GM18498 (cell line): ENCODE results near the gene MAP2K7.
"Not testable (repeated sequence)": the region's sequence is repeated elsewhere in the genome, so short reads cannot be mapped to it uniquely, and the experiment has no call there.

ENCODE experiments used
- ATAC-seq: cut with Tn5 transposase; IDR thresholded peaks from one replicate; pipeline ENCODE4 v1.9.1; 2021; ENCODE audit warnings: mild to moderate bottlenecking, moderate library complexity; ENCODE audit not compliant: unreplicated experiment

MAP2K7 gene

GRCh38 chr19:7928741-7929701 is 25.3 kb downstream of the MAP2K7 start:
- ATAC-seq, result peak; percentile 36

- not testable (repeated sequence) for ATAC-seq
Observed at GRCh38 chr19:7930030-7930429, 26.4 kb downstream of the MAP2K7 start.

- ATAC-seq, result no peak
Observed at GRCh38 chr19:7930765-7931164, 27.1 kb downstream of the MAP2K7 start.

GRCh38 chr19:7931221-7932061 is 27.8 kb downstream of the MAP2K7 start:
- no peak for ATAC-seq

DNA sequence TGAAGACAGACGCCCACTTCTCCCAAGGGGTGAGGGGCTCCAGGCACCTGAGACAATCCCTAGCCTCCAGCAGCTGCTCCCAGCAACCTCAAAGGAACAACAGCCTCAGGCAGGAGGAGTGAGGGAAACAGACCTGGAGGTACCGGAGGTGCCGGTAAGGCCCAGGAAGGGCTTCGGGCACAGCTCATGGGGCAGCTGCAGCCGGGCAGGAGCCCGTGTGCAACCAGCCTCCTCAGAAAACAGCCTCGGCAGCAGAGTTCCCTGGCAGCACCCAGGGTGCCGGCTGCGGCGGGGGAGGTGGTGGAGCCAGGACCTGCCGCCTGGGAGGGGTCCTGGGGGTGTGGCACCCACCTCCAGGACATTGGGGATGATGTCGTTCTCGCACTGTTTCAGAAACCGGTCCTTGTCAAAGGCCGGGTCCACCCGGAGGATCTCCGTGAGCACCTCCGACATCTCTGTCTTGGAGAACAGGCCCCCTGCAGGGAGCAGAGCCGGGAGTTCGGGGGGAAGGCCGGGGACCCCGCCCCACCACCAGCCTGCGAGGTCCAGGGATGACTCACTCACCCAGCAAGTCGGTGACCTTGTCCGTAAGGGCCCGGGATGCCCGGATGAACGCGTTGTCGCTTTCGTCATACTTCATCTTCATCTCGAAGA is 28.7 kb downstream of the MAP2K7 start:
- no peak for ATAC-seq

DNA sequence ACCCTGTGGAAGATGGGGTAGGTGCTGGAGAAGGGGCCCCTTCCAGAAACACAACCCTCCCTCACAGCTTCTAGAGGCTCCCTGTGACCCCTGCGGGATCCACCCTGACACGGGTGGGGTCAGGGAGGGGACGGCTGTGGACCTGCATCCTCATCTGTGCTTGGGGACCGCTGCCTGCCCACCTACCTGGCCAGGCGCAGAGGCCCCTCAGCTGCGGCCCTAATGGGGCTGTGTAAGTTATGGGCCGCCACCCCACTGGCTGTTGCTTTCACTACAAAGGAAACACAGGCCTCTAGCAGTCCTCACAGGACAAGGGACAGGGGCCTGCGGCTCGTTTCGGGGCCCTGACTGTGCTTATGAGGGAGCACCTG is 29.2 kb downstream of the MAP2K7 start:
- ATAC-seq, result no peak

GRCh38 chr19:7933411-7933810 is 29.7 kb downstream of the MAP2K7 start:
- no peak for ATAC-seq

- ATAC-seq, result no peak
Observed at GRCh38 chr19:7933828-7934725, 30.4 kb downstream of the MAP2K7 start.

DNA sequence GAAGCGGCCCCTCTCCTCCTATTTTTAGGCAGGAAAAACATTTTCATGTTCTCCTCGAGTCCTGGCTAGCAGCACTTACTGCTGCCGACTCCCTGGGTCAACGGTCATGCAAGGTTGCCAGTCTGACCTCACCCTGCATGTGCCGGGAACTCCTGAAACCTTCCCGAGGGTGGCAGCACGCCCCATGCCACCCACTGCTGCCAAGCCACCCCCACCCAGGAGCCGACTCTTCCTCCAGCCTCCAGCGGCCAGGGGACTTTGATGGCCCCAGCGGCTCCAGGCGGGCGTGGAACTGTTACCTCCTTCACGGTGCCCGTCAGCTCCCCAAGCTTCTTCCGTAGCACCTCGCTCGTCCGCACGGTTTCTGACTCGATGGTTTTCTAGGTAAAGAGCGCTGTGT is 31.1 kb downstream of the MAP2K7 start:
- no peak for ATAC-seq

GRCh38 chr19:7940841-7941240 is 37.2 kb downstream of the MAP2K7 start:
- no peak for ATAC-seq

DNA sequence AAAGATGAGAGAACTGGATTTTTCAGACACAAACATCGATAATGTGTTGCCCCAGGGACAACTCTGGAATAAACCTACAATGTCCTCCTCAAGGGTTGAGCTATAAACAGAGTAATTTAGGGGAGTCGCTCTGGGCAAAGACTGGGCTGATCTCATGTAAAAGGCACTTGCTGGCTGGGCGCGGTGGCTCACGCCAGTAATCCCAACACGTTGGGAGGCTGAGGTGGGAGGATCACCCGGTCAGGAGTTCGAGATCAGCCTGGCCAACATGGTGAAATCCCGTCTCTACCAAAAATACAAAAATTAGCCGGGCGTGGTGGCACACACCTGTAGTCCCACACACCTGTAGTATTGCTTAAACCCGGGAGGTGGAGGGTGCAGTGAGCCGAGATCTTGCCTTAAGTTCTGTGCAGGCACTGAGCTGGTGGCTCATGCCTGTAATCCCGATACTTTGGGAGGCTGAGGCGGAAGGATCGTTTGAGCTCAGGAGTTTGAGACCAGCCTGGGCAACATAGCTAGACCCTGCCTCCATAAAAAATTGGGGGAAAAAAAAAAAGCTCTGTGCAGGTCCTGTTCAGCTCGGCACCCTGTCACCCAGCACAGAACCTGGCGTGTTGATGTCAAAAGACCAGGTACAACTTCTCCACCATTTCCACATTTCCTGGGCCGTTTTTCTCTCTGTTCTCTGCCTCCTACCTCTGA is 38.4 kb downstream of the MAP2K7 start:
- no peak for ATAC-seq

DNA sequence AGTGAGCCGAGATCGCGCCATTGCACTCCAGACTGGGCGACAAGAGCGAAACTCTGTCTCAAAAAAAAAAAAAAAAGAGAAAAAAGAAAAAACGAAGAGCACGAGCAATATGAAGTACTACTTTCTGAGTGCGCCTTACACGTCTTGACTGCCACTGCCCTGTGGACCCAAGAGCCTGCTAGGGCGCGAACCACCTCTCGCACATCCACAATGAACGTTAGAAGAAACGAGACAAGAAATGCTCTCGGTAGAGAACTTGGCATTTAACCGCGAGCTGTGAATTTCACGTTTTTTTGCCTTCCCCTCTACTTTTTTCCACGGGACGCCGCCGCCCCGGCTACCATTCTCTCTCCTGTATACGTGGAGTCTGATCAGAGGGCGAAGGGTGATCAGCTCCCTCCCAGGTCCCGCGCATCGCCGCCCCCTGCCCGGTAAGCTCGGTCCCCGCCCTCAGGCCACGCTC is 39.3 kb downstream of the MAP2K7 start:
- ATAC-seq, result peak; percentile 21

DNA sequence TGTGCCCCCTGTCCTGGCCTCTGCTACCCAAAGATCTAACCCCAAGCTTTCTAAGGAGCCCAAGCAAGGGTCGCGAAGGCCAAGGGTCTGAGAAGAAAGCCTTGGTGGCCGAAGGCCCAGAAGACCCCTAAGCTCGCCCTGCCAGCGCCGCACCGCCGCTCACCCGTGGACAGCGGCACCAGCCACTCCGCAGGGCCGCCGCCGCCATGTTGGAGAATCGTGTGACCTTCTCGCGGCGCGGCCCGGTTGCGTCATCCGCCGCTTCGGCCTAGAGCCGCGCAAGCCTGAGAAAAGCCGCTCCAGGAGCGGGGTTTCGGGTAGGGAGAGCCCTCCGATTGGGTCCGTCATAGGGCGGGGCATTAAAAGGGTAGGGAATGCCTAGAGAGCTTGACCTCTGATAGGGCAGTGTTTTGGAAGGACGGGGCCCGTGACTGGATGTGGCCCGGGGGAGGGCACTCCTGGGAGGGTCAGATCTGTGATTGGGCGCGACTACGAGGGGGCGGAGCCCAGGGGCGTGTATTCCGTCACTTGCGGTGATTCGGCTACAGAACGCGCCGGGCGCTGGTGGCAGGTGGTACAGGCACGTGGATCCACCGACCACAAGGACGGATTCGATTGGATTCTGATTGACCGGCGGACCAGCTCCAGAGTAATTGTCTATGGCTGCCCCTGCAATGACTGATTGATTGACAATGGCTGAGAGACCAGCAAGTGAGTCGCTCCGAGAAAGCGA is 39.9 kb downstream of the MAP2K7 start, which contains the start of gene TIMM44:
TIMM44 (minus strand) TSS at position 223 of the 733 bp plus-strand sequence; CDS start at position 208, 15 bp downstream.
- ATAC-seq, result peak; percentile 92

DNA sequence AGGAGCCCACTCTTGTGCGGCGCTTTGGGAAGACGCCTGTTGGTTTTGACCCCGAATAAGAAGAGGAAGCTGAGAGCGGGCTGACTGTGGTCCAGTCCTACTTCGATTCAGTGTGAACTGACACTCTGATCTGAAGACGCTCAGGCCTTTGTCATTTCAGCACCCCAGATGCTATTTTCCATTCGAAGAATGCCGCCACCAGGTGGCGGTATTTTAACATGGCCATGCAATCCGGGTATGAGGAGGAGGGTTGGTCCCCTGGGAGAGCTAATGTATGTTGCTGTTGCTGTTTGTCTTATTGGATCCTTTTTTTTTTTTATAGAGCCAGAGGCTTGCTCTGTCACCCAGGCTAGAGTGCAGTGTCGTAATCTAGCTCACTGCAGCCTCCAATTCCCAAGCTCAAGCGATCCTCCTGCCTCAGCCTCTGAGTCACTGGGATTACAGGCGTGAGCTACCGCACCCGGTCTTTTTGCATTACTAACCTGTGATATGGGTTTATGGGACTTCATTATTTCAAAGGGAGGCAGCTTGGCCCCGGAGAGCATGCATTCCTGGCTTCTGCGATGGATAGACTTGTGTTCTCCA is 40.6 kb downstream of the MAP2K7 start:
- ATAC-seq, result peak; percentile 31

GRCh38 chr19:7947939-7948338 is 44.3 kb downstream of the MAP2K7 start:
- no peak for ATAC-seq

DNA sequence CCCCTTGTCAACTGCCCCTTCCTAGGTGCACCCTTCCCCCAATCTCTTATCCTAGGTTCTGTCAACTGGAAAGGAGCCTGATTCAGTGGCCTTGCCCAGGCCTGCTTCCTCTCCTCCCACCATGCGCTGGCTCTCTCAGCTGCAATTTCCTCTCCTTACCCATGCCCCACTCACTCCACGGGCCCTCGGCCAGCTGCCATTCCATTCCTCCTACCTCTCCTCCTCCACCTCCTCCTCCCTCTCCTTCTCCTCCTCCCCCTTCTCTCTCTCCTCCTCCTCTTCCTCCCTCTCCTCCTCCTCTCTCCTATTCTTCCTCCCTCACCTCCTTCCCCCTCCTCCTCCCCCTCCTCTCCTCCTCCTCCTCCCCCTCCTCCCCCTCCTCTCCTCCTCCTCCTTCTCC is 49.4 kb downstream of the MAP2K7 start:
- ATAC-seq, result no peak

- ATAC-seq, result no peak
Observed at GRCh38 chr19:7953576-7953975, 49.9 kb downstream of the MAP2K7 start.

DNA sequence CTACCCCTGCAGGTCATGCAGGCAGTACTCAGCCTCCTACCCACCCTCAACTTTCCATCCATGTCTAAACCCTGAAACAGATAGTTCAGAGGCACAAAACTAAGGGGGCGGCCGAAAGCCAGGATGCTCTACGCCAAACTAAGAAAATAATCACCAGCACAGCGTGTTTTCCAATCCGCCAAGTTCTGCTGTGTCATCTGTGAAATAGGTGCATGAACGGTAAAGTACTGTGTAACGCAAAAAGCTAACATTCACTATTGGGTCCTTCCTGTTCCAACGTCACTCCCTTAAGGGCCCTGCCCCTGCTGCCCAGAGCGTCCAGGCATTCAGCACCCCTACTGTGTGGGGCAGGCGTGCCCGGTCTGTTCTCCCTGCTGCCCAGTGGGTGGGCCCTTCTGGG is 52.0 kb downstream of the MAP2K7 start:
- no peak for ATAC-seq
